ENCODE measurements around the gene DCDC2.
A peak's percentile ranks its signal among the peaks of the same experiment; 100 is the strongest.
"Not testable (repeated sequence)": the region's sequence is repeated elsewhere in the genome, so short reads cannot be mapped to it uniquely, and the experiment has no call there.

DCDC2 gene

GRCh38 chr6:24378473-24379097 lies 20.7 kb upstream of the DCDC2 start:
- DNase-seq: no peak

- no peak for DNase-seq
These were observed 19.0 kb upstream of the DCDC2 start for GRCh38 chr6:24376871-24377270.

DNA sequence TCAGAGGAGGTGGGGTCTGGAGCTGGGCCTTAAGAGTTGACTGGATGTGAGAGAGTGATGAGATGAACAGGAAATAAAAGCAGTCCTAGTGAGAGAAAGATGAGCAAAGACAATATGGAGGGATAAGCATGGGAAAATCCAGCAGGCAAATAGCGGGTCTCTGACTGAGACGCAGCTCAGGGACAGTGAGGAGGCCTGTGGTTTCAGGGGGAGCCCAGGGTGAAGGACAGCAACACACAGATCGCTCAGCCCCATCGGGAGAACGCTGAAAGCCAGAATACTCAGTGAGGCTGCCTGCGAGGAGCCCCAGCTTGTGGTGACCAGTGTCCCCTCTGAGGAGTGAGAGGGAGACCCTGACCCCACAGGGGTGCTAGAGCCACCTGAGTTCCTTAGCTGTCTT lies 16.8 kb upstream of the DCDC2 start:
- no peak for DNase-seq

GRCh38 chr6:24365103-24365633 lies 7.3 kb upstream of the DCDC2 start:
- DNase-seq: not testable (repeated sequence)

GRCh38 chr6:24362363-24362762 lies 4.5 kb upstream of the DCDC2 start:
- DNase-seq: not testable (repeated sequence)

DNA sequence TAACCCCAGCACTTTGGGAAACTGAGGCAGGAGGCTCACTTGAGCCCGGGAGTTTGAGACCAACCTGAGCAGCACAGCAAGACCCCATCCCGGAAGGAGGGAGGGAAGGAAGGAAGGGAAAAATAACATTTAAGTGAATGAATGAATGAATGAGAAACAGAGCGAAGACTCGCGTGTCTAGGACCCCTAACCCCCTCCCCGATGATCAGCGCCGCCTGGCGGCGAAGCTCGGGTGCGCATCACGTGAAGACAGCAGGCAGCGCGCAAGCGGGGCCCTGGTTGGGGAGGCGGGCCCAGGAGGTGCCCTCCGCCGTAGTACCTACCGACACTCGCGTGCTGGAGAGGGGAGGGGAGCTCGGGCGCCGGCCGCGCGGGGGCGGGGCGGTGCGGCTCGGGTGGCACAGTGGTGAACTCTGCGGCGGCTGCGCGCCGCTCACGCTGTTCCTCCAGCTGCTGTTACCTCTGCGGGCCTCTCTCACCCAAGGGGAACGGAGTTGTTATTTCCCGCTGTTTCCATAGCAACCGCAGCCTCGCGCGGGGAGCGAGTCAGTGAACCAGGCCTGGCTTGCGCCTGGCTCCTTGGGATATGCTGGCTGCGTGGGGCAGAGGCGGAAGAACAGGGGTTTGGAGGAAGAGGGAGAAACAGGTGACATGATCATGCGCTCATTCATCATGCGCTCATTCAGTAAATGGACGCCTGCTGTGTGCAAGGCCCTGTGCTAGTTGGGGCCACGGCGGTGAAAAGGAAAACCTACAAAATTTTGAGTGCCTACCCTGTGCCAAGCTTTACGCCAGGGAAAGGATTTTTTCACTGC lies 2.0 kb upstream of the DCDC2 start:
- peak; percentile 83 for DNase-seq

DNA sequence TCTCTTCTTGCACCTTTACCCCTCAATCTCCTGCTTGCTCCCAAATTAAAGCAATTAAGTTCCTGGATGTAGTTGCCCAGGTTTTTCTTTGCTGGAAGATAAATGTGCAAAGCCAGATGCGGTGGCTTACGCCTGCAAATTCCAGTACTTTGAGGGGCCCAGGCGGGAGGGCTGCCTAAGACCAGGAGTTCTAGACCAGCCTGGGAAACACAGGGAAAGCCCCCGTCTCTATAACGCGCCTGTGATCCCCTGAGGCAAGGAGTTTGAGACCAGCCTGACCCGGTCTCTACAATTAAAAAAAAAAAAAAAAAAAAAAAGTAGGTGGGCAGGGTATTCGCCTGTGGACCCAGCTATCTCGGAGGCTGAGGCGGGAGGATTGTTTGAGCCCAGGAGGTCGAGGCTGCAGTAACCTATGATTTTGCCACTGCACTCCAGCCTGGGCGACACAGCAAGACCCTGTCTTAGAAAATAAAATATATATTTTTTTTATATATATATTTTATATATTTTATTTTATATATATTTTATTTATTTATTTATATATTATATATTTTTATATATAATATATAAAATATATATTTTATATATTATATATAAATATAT lies 461 bp upstream of the DCDC2 start:
- DNase-seq: no peak

DNA sequence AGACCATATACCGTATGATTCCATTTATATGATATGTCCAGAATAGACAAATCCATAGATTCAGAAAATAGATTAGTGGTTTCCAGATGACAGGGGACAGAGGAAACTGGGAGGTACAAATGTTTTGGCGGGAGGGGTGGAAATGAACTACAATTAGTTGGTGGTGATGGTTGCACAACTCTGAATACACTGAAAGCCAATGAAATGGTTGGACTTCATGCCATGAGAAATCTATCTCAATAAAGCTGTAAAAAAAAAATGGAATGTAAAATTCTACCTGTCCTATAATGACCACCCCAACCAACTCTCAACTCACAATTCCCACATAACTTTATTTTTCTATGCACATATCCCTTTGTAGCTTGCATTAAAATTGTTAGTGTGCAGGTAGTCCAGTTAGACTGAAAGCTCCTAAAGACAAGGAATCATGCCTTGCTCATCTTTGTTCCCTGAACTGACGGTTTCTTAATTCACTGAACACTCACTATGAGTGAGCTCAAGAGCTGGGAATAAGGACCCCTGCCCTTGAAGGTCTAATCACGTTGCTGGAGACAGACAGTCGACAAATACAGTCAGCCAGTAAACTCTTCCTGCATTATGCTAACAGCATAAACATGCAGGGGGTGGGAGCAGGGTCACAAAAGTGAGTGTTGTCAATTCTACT lies 1.4 kb downstream of the DCDC2 start:
- DNase-seq: no peak

DNA sequence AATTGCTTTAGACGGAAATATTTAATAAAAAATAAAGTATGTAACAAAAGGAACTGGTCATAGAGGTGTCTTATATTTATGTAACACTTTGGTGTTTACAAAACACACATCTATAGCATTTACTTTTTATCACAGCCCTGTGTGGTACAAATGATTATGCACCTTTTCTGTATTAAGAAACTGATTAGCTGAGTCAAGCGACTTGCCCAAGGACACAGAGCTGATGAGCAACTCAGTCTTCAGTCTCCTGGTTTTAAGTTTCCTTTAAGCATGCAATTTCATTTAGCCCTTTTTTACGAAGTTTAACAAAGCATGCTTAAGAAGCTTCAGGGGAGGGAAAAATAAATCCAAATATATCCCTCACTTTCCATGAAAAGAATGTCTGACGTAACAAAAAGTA lies 2.5 kb downstream of the DCDC2 start:
- no peak for DNase-seq

GRCh38 chr6:24353861-24354260 lies 4.0 kb downstream of the DCDC2 start:
- no peak for DNase-seq

GRCh38 chr6:24352434-24352833 lies 5.4 kb downstream of the DCDC2 start:
- no peak for DNase-seq

- DNase-seq: no peak
These were observed 12.9 kb downstream of the DCDC2 start for GRCh38 chr6:24344976-24345375.

DNA sequence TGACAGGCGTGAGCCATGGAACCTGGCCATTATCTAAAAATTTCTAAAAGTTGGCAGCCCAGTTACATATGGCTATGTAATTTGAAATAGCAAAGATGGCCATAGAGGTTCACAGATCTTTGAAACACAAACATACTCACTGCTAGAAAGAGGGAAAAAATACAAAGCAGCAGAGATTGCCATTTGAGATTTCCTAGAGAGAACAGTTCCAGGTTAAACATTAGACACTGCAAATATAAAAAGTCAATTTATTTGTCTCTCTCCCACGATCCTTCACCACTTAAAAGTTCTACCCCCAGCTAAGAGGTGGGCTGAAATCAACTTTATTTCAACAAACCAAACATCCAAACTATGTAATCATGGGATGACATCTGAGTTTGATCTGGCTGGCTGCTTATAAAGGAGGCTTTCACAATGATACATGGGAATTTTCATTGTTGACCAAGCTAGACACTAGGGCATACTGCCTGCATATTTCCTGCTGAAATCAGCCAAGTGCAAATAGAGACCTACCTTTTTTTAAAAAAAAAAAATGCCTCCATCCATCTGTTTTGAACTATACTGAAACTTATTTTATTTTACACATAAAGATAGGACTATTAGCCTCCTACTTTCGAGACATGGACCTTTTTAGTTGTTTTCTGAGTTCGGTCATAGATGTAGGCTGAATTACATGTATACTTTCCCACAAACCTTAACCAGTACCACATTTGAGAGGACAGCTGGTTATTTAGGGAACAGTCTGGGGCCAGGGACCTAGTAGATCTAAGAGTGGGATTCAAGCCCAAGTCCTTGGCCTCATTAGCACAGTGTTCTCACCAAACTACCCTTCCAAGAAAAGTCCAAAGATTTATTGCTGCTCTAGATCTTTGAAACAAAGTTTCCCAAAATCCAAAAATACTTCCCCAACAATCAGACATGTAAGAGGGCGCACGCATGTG lies 16.6 kb downstream of the DCDC2 start:
- DNase-seq: no peak

GRCh38 chr6:24339932-24340331 lies 17.9 kb downstream of the DCDC2 start:
- DNase-seq: no peak

DNA sequence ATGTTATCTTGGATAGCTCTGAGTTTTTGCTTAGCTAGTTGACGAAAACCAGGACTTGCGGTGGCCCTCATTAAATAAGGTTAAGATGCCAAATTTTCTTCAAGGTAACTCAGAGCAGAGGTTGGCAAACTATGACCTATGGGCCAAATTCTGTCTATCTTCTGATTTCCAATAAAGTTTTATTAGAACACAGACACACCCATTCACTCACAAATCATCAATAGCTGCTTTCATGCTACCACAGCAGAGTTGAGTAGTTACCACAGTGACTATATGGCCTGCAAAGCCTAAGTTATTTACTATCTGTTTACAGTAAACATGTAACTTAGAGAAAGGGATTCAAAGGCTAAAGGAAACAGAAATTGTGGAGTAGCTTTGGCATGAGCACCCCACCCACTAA lies 23.6 kb downstream of the DCDC2 start:
- DNase-seq: no peak

- no peak for DNase-seq
These were observed 25.5 kb downstream of the DCDC2 start for GRCh38 chr6:24332317-24332716.

DNA sequence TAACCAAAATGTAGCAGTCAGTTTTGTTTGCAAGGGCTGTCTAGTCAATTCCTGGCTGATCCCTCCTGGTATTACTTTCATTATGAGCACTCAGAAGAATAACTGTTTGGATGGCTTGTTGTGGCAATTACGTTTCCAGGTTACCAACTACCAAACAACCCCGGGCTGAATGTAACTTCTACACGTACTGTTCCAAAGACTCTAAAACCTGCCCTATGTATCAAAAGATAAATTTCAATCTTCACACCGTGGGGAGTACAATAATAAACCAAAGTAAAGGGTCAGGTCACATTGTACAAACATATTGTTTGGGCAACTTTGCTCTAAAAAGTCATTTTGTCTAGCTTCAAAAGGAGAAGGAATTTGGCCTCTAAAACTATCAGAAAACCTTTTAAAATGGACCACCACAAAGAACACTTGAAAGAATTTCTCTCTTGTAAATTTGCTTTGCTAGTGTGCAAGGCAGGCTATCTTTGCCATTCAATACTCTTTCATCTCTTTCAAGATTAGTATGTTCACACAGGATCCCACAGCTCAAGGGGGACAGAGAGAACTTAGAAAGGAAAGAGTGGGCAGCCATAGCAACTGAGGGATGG lies 27.6 kb downstream of the DCDC2 start:
- DNase-seq: no peak

GRCh38 chr6:24329451-24329850 lies 28.4 kb downstream of the DCDC2 start:
- no peak for DNase-seq

DNA sequence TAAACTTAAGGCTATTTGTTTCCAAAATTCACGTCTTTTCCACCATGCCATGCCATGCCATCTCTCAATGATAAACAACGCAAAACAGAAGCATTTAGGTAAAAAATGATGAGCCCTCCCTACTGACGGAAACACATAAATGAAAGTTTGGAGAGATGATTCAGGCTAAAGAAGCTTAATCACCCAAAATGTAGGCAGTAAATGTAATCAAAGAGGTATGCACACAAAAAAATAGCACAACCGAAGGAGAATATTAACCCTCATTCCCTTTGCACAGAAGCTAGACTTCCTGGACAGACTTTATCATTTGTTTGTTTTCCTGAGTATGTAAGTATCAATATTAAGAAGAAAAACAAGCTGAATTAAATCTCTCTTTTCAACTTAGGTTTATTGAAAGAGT lies 28.8 kb downstream of the DCDC2 start:
- no peak for DNase-seq

DNA sequence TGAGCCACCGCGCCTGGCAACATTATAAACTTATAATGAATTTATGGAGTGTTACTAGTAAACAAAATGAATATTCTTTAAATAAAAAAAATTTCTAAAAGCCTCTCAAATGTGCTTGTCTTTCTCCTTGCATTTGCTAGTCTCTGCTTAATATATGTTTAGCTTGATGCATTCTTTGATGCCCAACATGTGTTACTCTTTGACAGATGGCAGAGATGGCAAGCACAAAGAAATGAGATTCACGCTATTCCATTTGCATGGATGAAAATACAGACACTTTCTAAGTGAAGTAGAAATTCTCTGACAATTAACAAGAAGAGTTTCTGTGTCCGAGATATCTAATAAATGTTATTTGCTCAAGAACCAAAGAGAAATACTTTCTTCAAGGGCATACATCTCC lies 30.1 kb downstream of the DCDC2 start:
- no peak for DNase-seq

DNA sequence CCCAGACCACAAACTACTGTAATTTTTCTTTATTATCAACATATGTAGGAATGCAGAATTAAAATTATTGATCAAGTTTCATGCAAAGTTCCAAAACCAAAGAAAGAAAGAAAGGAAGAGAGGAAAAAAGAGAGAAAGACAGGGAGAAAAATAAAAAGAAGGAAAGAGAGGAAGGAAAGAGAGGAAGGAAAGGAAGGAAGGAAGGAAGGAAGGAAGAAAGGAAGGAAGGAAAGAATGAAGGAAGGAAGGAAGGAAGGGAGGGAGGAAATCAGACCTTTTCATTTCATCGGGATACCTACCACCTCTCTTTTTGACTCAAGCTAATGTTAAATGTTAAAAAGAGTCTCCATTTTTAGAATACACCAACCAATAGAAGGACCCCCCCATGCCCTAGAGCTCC lies 31.9 kb downstream of the DCDC2 start:
- DNase-seq: no peak

DNA sequence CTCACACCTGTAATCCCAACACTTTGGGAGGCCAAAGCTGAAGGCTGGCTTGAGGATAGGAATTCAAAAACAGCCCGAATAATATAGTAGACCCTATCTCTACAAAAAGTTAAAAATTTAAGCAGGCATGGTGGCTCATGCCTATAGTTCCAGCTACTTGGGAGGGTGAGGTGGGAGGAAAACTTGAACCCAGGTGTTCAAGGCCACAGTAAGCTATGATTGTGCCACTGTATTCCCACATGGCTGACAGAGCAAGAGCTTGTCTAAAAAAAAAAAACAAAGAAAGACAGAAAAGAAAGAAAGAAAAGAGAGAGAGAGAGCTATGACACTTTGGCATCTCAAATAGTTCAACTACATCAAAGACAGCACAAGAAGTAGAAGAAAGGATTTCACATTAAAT lies 33.2 kb downstream of the DCDC2 start:
- no peak for DNase-seq

All from CD4-positive, alpha-beta T cell treated with Interferon gamma for 1 hour (primary cell).